Measurements from ENCODE around the gene RALBP1.
"Not testable (repeated sequence)": the region's sequence is repeated elsewhere in the genome, so short reads cannot be mapped to it uniquely, and the experiment has no call there.

RALBP1 gene

DNA sequence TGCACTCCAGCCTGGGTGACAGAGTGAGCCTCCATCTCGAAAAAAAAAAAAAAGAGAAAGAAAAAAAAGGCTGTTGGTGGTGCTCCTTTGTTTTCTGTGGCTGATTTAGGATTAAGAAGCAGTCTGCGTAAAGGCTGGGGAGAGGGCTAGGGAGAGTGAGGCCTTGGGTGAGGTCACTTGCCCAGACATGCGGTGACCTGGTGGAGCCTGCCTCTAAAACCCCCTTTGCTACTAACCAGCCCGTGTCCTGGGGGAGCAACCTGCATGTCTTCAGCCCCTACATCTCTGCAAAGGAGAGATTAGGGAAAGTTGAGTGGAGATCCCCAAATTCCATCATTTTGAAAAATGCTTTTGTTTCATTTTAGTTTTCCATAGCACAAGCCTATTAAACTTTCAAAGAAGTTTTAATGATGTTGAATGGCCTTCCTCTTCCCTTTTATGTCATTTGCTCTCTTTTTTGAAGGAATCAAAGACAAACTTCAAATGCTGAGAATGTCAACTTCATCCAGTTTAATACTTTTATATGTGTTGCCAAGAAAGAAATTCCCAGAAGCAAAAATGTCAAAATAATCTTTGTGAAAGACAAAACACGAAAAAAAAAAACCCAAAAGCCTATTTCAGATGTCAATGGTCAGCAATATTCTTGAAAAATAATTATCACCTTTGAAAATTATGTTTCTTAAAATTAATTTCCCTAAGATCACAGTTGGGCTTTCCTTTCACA lies 38.9 kb upstream of the RALBP1 start:
- Histone ChIP-seq H3K4me3 (ENCODE audit: low read length) (no peak overlapping the region), H3K9me3 (ENCODE audit: insufficient read depth, low read depth, low read length) (no peaks in the 10 kb centered on the region), H3K27ac (ENCODE audit: low read length) (no peak overlapping the region), H3K27me3 (ENCODE audit: insufficient read depth, low read length) (no peaks in the 10 kb centered on the region), H3K9ac (ENCODE audit: low read depth, low read length) (no peak overlapping the region), H3K4me1 (ENCODE audit: insufficient read depth, low read length) (peaks cover 8% of the 10 kb centered on the region; the same call in 1 of the 2 replicates), H3K36me3 (ENCODE audit: insufficient read depth, low read depth, low read length) (no peaks in the 10 kb centered on the region)

DNA sequence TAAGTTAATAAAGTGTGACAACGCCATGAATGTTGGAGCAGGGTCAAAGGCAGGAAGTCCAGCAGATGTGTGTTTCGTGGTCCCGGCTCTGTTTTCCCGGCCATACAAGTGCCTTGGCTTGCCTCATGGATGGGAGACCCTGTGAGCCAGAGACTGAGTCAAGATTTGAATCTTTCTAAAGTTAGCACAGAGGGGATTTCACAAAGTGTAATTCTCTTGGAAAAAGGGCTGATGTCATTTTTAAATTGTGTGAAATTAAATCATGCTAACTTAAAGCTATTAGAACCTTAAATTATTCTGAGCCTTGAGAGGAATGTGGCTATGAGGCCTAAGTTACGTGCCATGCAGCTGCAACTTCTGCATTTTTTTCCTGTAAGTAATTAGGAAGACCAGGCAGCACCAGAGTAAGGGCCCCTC lies 38.3 kb upstream of the RALBP1 start:
- Histone ChIP-seq H3K27ac (ENCODE audit: low read length) (no peak overlapping the region), H3K4me1 (ENCODE audit: insufficient read depth, low read length) (peaks cover 8% of the 10 kb centered on the region; the same call in 1 of the 2 replicates), H3K9me3 (ENCODE audit: insufficient read depth, low read depth, low read length) (no peaks in the 10 kb centered on the region), H3K27me3 (ENCODE audit: insufficient read depth, low read length) (no peaks in the 10 kb centered on the region), H3K36me3 (ENCODE audit: insufficient read depth, low read depth, low read length) (no peaks in the 10 kb centered on the region), H3K9ac (ENCODE audit: low read depth, low read length) (no peak overlapping the region), H3K4me3 (ENCODE audit: low read length) (no peak overlapping the region)

DNA sequence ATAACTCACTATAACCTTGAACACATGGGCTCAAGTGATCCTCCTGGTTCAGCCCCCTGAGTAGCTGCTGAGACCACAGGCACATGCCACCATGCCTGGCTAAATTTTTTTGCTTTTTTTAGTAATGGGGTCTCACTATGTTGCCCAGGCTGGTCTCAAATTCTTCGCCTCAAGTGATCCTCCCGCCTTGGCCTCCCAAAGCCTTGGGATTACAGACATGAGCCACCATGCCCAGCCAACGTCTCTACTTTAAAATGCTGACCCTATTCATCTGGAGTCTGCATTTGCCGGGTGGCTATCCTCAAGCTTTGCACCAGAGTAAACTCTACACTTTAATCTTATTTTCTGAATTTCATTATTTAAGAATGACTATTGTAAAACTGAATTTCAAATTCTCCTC lies 37.6 kb upstream of the RALBP1 start:
- no peaks in the 10 kb centered on the region for H3K9me3 ChIP-seq (ENCODE audit: insufficient read depth, low read depth, low read length)
- H3K4me1 ChIP-seq (ENCODE audit: insufficient read depth, low read length), result peaks cover 8% of the 10 kb centered on the region; the same call in 1 of the 2 replicates
- H3K27ac ChIP-seq (ENCODE audit: low read length), result no peak overlapping the region
- H3K27me3 ChIP-seq (ENCODE audit: insufficient read depth, low read length), result no peaks in the 10 kb centered on the region
- H3K4me3 ChIP-seq (ENCODE audit: low read length), result no peak overlapping the region
- H3K36me3 ChIP-seq (ENCODE audit: insufficient read depth, low read depth, low read length), result no peaks in the 10 kb centered on the region
- H3K9ac ChIP-seq (ENCODE audit: low read depth, low read length), result no peak overlapping the region

DNA sequence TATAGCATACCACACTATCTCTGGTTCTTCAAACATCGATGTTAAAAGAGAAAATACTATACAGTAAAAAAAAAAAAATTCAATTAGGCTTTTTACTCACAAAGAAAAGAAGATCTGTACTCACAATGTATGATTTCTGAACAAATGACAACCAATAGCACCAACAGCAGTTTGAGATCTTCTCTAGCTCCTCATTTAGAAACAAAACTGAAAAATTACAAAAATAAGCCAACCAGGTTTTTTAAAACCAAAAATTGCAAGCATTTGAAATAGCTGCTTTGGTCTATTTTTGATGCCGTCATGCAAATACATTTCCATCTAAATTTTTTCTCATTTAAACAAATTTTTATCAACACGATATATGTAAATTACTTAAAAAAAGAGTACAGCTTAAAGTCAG lies 34.3 kb upstream of the RALBP1 start:
- Histone ChIP-seq H3K27ac (ENCODE audit: low read length) (no peak overlapping the region), H3K4me1 (ENCODE audit: insufficient read depth, low read length) (0 out of 2 replicates have a peak, but pooled peaks cover 4% of the 10 kb centered on the region), H3K27me3 (ENCODE audit: insufficient read depth, low read length) (no peaks in the 10 kb centered on the region), H3K36me3 (ENCODE audit: insufficient read depth, low read depth, low read length) (no peaks in the 10 kb centered on the region), H3K9me3 (ENCODE audit: insufficient read depth, low read depth, low read length) (no peaks in the 10 kb centered on the region), H3K4me3 (ENCODE audit: low read length) (no peak overlapping the region), H3K9ac (ENCODE audit: low read depth, low read length) (no peak overlapping the region)

GRCh38 chr18:9444549-9444948 lies 30.8 kb upstream of the RALBP1 start:
- no peak overlapping the region for H3K4me3 ChIP-seq (ENCODE audit: low read length)
- no peaks in the 10 kb centered on the region for H3K36me3 ChIP-seq (ENCODE audit: insufficient read depth, low read depth, low read length)
- no peak overlapping the region for H3K27ac ChIP-seq (ENCODE audit: low read length)
- H3K9ac ChIP-seq (ENCODE audit: low read depth, low read length), result no peak overlapping the region
- H3K4me1 ChIP-seq (ENCODE audit: insufficient read depth, low read length), result no peaks in the 10 kb centered on the region
- H3K9me3 ChIP-seq (ENCODE audit: insufficient read depth, low read depth, low read length), result peaks cover 13% of the 10 kb centered on the region
- H3K27me3 ChIP-seq (ENCODE audit: insufficient read depth, low read length), result no peaks in the 10 kb centered on the region

GRCh38 chr18:9446839-9447238 lies 28.5 kb upstream of the RALBP1 start:
- peaks cover 13% of the 10 kb centered on the region for H3K9me3 ChIP-seq (ENCODE audit: insufficient read depth, low read depth, low read length)
- H3K36me3 ChIP-seq (ENCODE audit: insufficient read depth, low read depth, low read length), result no peaks in the 10 kb centered on the region
- H3K27me3 ChIP-seq (ENCODE audit: insufficient read depth, low read length), result no peaks in the 10 kb centered on the region
- H3K4me3 ChIP-seq (ENCODE audit: low read length), result no peak overlapping the region
- H3K9ac ChIP-seq (ENCODE audit: low read depth, low read length), result no peak overlapping the region
- H3K27ac ChIP-seq (ENCODE audit: low read length), result no peak overlapping the region
- no peaks in the 10 kb centered on the region for H3K4me1 ChIP-seq (ENCODE audit: insufficient read depth, low read length)

DNA sequence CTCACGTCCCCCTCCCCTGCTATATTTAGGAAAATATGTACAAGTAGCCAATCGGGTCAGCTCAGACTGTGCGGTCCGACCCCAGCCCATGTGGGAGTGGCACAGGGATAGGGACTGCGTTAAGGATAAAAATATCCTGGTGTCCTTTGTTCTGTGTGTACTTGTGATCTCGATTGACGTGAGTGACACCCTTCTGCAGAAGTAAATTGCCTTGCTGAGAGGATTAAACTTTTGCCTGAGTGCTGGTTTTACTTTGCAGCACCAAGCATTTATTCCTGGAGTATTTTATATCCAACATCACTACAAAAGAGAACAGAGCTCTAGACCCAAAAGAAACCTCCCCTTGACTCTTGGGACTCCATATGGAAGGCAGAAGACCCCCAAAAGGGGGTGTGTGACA lies 28.0 kb upstream of the RALBP1 start:
- Histone ChIP-seq H3K36me3 (ENCODE audit: insufficient read depth, low read depth, low read length) (no peaks in the 10 kb centered on the region), H3K27me3 (ENCODE audit: insufficient read depth, low read length) (no peaks in the 10 kb centered on the region), H3K4me3 (ENCODE audit: low read length) (no peak overlapping the region), H3K9me3 (ENCODE audit: insufficient read depth, low read depth, low read length) (peaks cover 13% of the 10 kb centered on the region), H3K27ac (ENCODE audit: low read length) (no peak overlapping the region), H3K9ac (ENCODE audit: low read depth, low read length) (no peak overlapping the region), H3K4me1 (ENCODE audit: insufficient read depth, low read length) (no peaks in the 10 kb centered on the region)

GRCh38 chr18:9449600-9450414 lies 25.5 kb upstream of the RALBP1 start:
- H3K36me3 ChIP-seq (ENCODE audit: insufficient read depth, low read depth, low read length), result no peaks in the 10 kb centered on the region
- H3K27me3 ChIP-seq (ENCODE audit: insufficient read depth, low read length), result no peaks in the 10 kb centered on the region
- H3K4me3 ChIP-seq (ENCODE audit: low read length), result no peak overlapping the region
- H3K4me1 ChIP-seq (ENCODE audit: insufficient read depth, low read length), result no peaks in the 10 kb centered on the region
- H3K9me3 ChIP-seq (ENCODE audit: insufficient read depth, low read depth, low read length), result peaks cover 13% of the 10 kb centered on the region
- H3K27ac ChIP-seq (ENCODE audit: low read length), result no peak overlapping the region
- no peak overlapping the region for H3K9ac ChIP-seq (ENCODE audit: low read depth, low read length)

DNA sequence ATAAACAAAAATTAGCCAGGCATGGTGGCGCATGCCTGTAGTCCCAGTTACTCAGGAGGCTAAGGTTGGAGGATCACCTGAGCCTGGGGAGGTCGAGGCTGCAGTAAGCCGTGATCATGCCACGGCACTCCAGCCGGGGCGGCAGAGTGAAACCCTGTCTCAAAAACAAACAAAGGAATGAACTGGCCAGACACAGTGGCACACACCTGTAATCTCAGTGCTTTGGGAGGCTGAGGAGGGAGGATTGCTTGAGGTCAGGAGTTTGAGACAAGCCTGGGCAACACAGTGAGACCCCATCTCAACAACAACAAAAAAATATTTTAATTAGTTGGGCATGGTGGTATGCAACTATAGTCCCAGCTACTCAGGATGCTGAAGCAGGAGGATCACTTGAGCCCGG lies 24.4 kb upstream of the RALBP1 start:
- not testable (repeated sequence) for H3K4me1 ChIP-seq (ENCODE audit: insufficient read depth, low read length); H3K9ac ChIP-seq (ENCODE audit: low read depth, low read length); H3K27me3 ChIP-seq (ENCODE audit: insufficient read depth, low read length); H3K4me3 ChIP-seq (ENCODE audit: low read length); H3K36me3 ChIP-seq (ENCODE audit: insufficient read depth, low read depth, low read length); H3K27ac ChIP-seq (ENCODE audit: low read length)
- H3K9me3 ChIP-seq (ENCODE audit: insufficient read depth, low read depth, low read length), result peaks cover 13% of the 10 kb centered on the region

DNA sequence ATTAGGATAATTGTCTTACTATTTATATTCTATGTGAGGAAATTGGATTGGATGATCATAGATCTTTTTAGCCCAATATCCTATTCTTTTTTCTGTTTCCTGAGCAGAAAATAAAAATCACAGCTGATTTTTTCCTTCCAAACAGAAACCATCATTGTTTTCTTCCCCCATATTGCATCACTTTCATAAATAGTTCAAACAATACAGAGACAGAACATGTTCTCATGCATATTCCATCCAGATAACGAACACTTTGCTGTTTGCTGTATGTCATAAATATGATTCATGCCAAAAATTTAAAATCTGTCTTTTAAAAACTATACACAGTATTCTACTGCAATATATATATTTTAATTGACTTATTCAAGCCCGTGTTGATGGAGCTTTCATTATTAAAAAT lies 22.0 kb upstream of the RALBP1 start:
- H3K27ac ChIP-seq (ENCODE audit: low read length), result no peak overlapping the region
- no peaks in the 10 kb centered on the region; the same call in 1 of the 2 replicates for H3K9me3 ChIP-seq (ENCODE audit: insufficient read depth, low read depth, low read length)
- H3K36me3 ChIP-seq (ENCODE audit: insufficient read depth, low read depth, low read length), result no peaks in the 10 kb centered on the region
- no peak overlapping the region for H3K9ac ChIP-seq (ENCODE audit: low read depth, low read length)
- H3K27me3 ChIP-seq (ENCODE audit: insufficient read depth, low read length), result no peaks in the 10 kb centered on the region
- H3K4me3 ChIP-seq (ENCODE audit: low read length), result no peak overlapping the region
- no peaks in the 10 kb centered on the region for H3K4me1 ChIP-seq (ENCODE audit: insufficient read depth, low read length)

DNA sequence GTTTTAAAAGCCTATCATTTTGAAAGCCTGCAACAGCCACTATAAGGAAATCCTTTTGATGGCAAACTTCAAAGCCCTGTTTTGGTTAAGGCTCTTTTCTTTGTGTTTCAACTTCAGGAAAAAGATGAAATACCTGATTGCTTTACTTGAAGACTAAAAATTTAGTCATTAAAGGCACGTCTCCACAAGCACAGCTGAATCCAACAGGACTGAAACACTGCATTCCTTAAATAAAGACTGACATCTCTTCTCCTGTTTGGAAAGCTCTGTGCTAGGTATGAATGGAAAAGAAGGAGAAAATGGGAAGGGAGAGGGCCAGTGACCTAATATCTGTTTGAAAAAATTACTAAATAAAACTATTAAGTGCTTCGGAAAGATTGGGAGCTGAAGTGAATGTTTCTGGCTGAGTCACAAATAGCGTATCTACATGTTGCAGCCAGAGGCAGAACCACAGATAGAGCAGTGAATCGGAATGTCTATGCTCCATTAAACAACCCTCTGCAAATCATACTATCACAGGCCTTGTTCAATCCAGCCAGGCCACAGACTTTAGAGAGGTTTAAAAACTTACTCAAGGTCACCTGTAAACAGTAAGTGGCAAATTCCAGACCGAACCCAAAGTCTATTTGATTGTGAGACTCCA lies 21.1 kb upstream of the RALBP1 start:
- H3K27me3 ChIP-seq (ENCODE audit: insufficient read depth, low read length), result no peaks in the 10 kb centered on the region
- no peak overlapping the region for H3K4me3 ChIP-seq (ENCODE audit: low read length)
- no peaks in the 10 kb centered on the region for H3K4me1 ChIP-seq (ENCODE audit: insufficient read depth, low read length)
- no peak overlapping the region for H3K9ac ChIP-seq (ENCODE audit: low read depth, low read length)
- H3K36me3 ChIP-seq (ENCODE audit: insufficient read depth, low read depth, low read length), result no peaks in the 10 kb centered on the region
- H3K9me3 ChIP-seq (ENCODE audit: insufficient read depth, low read depth, low read length), result no peaks in the 10 kb centered on the region; the same call in 1 of the 2 replicates
- H3K27ac ChIP-seq (ENCODE audit: low read length), result no peak overlapping the region
